Brain pericyte (primary cell): ENCODE results near the gene TAOK3.
"Not testable (repeated sequence)": the region's sequence is repeated elsewhere in the genome, so short reads cannot be mapped to it uniquely, and the experiment has no call there.

Source experiments
- DNase-seq: peaks from one replicate; pipeline ENCODE4 v3.0.0-alpha.2; 2012; ENCODE audit warnings: low read depth, low spot score

TAOK3 gene

GRCh38 chr12:118140825-118141224 is 231.9 kb downstream of the TAOK3 start:
- DNase-seq, result no peak

- no peak for DNase-seq
Measured at GRCh38 chr12:118137148-118137678, 235.5 kb downstream of the TAOK3 start.

- no peak for DNase-seq
Measured at GRCh38 chr12:118136559-118137003, 236.1 kb downstream of the TAOK3 start.

- DNase-seq, result peak; percentile 71
Measured at GRCh38 chr12:118135788-118136558, 236.7 kb downstream of the TAOK3 start, which contains the start of gene PEBP1. TSS of gene PEBP1 (plus strand) at chr12:118136124. CDS start at chr12:118136210, 86 bp downstream.

GRCh38 chr12:118129436-118129835 is 243.3 kb downstream of the TAOK3 start:
- not testable (repeated sequence) for DNase-seq

GRCh38 chr12:118127867-118128266 is 244.8 kb downstream of the TAOK3 start:
- no peak for DNase-seq

- no peak for DNase-seq
Measured at GRCh38 chr12:118126119-118126757, 246.5 kb downstream of the TAOK3 start.

- no peak for DNase-seq
Measured at GRCh38 chr12:118125743-118126118, 247.0 kb downstream of the TAOK3 start.

GRCh38 chr12:118124333-118124874 is 248.3 kb downstream of the TAOK3 start:
- no peak for DNase-seq

GRCh38 chr12:118122264-118122663 is 250.4 kb downstream of the TAOK3 start:
- DNase-seq, result no peak

GRCh38 chr12:118120579-118121363 is 251.9 kb downstream of the TAOK3 start:
- DNase-seq, result no peak

GRCh38 chr12:118119449-118119879 is 253.2 kb downstream of the TAOK3 start:
- no peak for DNase-seq

- no peak for DNase-seq
Measured at GRCh38 chr12:118109088-118109487, 263.6 kb downstream of the TAOK3 start.

- no peak for DNase-seq
Measured at GRCh38 chr12:118107694-118108093, 265.0 kb downstream of the TAOK3 start.

GRCh38 chr12:118107011-118107410 is 265.7 kb downstream of the TAOK3 start:
- no peak for DNase-seq

GRCh38 chr12:118103601-118104382 is 268.9 kb downstream of the TAOK3 start, which contains the start of gene VSIG10:
TSS of gene VSIG10 (minus strand) at chr12:118104011. CDS start at chr12:118103671, 340 bp downstream.
- no peak for DNase-seq

- DNase-seq, result no peak
Measured at GRCh38 chr12:118103201-118103600, 269.5 kb downstream of the TAOK3 start.

GRCh38 chr12:118102609-118103008 is 270.1 kb downstream of the TAOK3 start:
- no peak for DNase-seq

GRCh38 chr12:118102070-118102469 is 270.6 kb downstream of the TAOK3 start:
- DNase-seq, result no peak

- no peak for DNase-seq
Measured at GRCh38 chr12:118101051-118101450, 271.7 kb downstream of the TAOK3 start.
